BLaER1 treated with 17β-estradiol and CSF1 and Interleukin-3, amounts not matched to agents 10 nM and 100 nM (cell line): Measurements from ENCODE around the gene ANKRD40.

Experiments
- H3K27ac ChIP-seq, 11 experiments: shearing (Covaris generic); formaldehyde crosslinking; 2 replicates each; pipeline ENCODE4 v1.8.1; 2022
- H3K27me3 ChIP-seq, 11 experiments: shearing (Covaris generic); formaldehyde crosslinking; 2 replicates each; pipeline ENCODE4 v1.8.1; 2022
- H3K36me3 ChIP-seq, 11 experiments: shearing (Covaris generic); formaldehyde crosslinking; 2 replicates each; pipeline ENCODE4 v1.8.1; 2022
- H3K4me1 ChIP-seq, 10 experiments: shearing (Covaris generic); formaldehyde crosslinking; 2 replicates each; pipeline ENCODE4 v1.8.1; 2022
- H3K4me2 ChIP-seq, 11 experiments: shearing (Covaris generic); formaldehyde crosslinking; 2 replicates each; pipeline ENCODE4 v1.8.1; 2022
- H3K4me3 ChIP-seq, 10 experiments: shearing (Covaris generic); formaldehyde crosslinking; 2 replicates each; pipeline ENCODE4 v1.8.1; 2022
- H3K9ac ChIP-seq, 11 experiments: shearing (Covaris generic); formaldehyde crosslinking; 2 replicates each; pipeline ENCODE4 v1.8.1; 2022
- H3K9me3 ChIP-seq, 11 experiments: shearing (Covaris generic); formaldehyde crosslinking; replicated peaks in 1 of 11; 2 replicates each; pipeline ENCODE4 v1.8.1; 2022
- H4K20me1 ChIP-seq, 11 experiments: shearing (Covaris generic); formaldehyde crosslinking; 2 replicates each; pipeline ENCODE4 v1.8.1; 2022
- Cebpa-rat ChIP-seq, 11 experiments: shearing (Covaris generic); IDR thresholded peaks; 2 replicates each; pipeline ENCODE4 v1.8.1; 2022

Gene ANKRD40

GRCh38 chr17:50686494-50687199 lies 21.1 kb downstream of the ANKRD40 start:
- H3K4me3 ChIP-seq, result no peak overlapping the region
- H4K20me1 ChIP-seq, result peaks cover 0 to 23% (median 0%) of the 10 kb centered on the region in 11 experiments; a peak in 3 of 22 replicates
- no peak for TF ChIP-seq Cebpa-rat (IDR thresholded peaks at IDR 0.05)
- H3K4me1 ChIP-seq, result peaks cover 14 to 27% (median 18%) of the 10 kb centered on the region in 10 experiments
- H3K36me3 ChIP-seq, result peaks cover 0 to 4% (median 1%) of the 10 kb centered on the region in 11 experiments; a peak in 8 of 22 replicates
- no peak overlapping the region for H3K4me2 ChIP-seq
- no peaks in the 10 kb centered on the region for H3K27me3 ChIP-seq
- H3K9me3 ChIP-seq, result no peaks in the 10 kb centered on the region
- no peak overlapping the region for H3K9ac ChIP-seq
- no peak overlapping the region for H3K27ac ChIP-seq

DNA sequence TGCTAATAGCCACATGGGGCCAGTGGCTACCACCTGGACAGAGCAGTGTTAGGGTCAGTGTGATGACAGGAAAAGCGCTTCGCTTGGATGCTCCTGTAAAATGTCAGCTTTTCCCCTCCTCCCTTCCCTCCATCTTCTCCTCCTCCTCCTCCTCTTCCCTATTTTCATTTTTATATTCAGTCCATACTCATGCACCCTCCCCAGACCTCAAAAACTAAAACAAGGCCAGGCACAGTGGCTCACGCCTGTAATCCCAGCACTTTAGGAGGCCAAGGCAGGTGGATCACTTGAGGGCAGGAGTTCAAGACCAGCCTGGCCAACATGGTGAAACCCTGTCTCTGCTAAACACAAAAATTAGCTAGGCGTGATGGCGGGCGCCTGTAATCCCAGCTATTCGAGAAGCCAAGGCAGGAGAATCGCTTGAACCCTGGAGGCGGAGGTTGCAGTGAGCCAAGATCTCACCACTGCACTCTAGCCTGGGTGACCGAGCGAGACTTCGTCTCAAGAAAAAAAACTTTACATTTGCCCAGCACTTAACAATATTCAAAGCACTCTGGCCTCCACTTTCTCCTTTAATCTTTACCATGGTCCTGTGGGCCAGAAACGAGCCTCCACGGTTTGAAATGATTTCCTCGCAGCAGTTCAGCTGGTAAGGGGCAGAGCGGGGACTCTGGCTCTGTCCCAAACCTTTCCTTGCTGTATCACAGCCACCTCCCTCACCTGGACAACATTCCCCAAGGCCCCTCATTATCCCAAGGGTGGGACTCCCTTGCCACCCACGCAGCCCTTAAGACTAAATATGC lies 21.8 kb downstream of the ANKRD40 start:
- Histone ChIP-seq H3K4me3 (no peak overlapping the region), H3K4me2 (no peak overlapping the region), H3K36me3 (no peaks in the 10 kb centered on the region; a peak in 1 of 22 replicates), H4K20me1 (peaks cover 0 to 21% (median 0%) of the 10 kb centered on the region in 11 experiments; a peak in 2 of 22 replicates), H3K9ac (no peak overlapping the region), H3K27me3 (no peaks in the 10 kb centered on the region), H3K9me3 (no peaks in the 10 kb centered on the region), H3K4me1 (peaks cover 14 to 35% (median 23%) of the 10 kb centered on the region in 10 experiments), H3K27ac (no peak overlapping the region)
- TF ChIP-seq Cebpa-rat (IDR thresholded peaks at IDR 0.05), result no peak

GRCh38 chr17:50685334-50685665 lies 22.4 kb downstream of the ANKRD40 start:
- Histone ChIP-seq H3K4me2 (no peak overlapping the region), H3K4me3 (no peak overlapping the region), H3K9me3 (no peaks in the 10 kb centered on the region), H3K36me3 (no peaks in the 10 kb centered on the region), H3K27me3 (no peaks in the 10 kb centered on the region), H4K20me1 (peaks cover 0 to 15% (median 0%) of the 10 kb centered on the region in 11 experiments; a peak in 2 of 22 replicates), H3K9ac (no peak overlapping the region), H3K27ac (no peak overlapping the region), H3K4me1 (peaks cover 14 to 37% (median 22%) of the 10 kb centered on the region in 10 experiments)
- TF ChIP-seq Cebpa-rat (IDR thresholded peaks at IDR 0.05), result no peak

DNA sequence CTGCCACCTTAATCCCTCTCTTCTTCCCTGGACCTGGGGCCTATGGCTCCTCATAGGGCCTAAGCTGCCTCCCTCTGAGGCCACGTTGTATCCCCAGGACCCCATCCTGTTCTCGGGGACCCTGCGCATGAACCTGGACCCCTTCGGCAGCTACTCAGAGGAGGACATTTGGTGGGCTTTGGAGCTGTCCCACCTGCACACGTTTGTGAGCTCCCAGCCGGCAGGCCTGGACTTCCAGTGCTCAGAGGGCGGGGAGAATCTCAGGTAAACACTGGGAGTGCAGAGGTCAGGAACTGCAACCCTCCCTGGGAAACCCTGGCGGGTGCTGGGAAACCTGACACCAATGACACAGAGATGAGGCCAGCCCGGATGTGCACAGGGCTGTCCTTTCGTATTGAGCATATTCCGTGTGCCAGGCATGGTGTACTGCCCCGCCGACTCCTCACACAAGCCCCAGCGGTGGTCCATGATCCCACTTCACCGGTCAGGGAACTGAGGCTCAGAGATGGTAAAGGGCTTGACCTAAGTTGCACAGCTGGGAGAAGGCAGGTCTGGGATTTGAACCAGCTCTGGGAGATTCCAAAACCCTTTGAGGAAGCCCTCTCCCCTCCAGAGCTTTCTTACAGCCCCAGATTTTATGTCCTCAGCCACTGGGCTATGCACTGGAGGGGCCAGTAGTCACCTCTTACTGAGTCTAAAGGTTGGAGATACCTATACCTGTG lies 22.9 kb downstream of the ANKRD40 start:
- no peaks in the 10 kb centered on the region for H3K27me3 ChIP-seq
- H3K9ac ChIP-seq, result no peak overlapping the region
- no peak overlapping the region for H3K4me2 ChIP-seq
- H3K27ac ChIP-seq, result no peak overlapping the region
- H4K20me1 ChIP-seq, result peaks cover 0 to 11% (median 0%) of the 10 kb centered on the region in 11 experiments; a peak in 2 of 22 replicates
- no peaks in the 10 kb centered on the region for H3K9me3 ChIP-seq
- peaks cover 10 to 34% (median 19%) of the 10 kb centered on the region in 10 experiments for H3K4me1 ChIP-seq
- no peak for TF ChIP-seq Cebpa-rat (IDR thresholded peaks at IDR 0.05)
- no peaks in the 10 kb centered on the region for H3K36me3 ChIP-seq
- no peak overlapping the region for H3K4me3 ChIP-seq

DNA sequence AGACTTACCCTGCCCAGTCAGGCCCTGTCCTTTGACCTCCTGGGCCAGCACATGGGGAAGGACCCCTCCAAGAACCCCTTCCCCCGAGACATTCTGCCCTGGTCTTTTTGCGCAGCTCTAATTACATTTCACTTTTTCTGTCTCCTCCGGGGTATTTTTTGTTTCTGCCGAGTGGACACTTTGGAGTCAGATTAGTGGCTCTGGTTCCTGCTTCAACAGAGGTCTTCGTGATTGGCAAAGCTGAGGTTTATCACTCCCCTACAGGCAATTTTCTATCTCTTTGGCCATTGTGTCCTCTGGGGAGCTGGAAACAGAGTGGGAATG lies 23.5 kb downstream of the ANKRD40 start:
- H3K27me3 ChIP-seq, result no peaks in the 10 kb centered on the region
- no peak overlapping the region for H3K4me2 ChIP-seq
- H3K4me1 ChIP-seq, result peaks cover 5 to 29% (median 13%) of the 10 kb centered on the region in 10 experiments
- no peaks in the 10 kb centered on the region for H3K36me3 ChIP-seq
- H3K9me3 ChIP-seq, result no peaks in the 10 kb centered on the region
- no peak overlapping the region for H3K9ac ChIP-seq
- no peak overlapping the region for H3K27ac ChIP-seq
- H3K4me3 ChIP-seq, result no peak overlapping the region
- H4K20me1 ChIP-seq, result peaks cover 0 to 6% (median 0%) of the 10 kb centered on the region in 11 experiments; a peak in 2 of 22 replicates
- TF ChIP-seq Cebpa-rat (IDR thresholded peaks at IDR 0.05), result no peak

DNA sequence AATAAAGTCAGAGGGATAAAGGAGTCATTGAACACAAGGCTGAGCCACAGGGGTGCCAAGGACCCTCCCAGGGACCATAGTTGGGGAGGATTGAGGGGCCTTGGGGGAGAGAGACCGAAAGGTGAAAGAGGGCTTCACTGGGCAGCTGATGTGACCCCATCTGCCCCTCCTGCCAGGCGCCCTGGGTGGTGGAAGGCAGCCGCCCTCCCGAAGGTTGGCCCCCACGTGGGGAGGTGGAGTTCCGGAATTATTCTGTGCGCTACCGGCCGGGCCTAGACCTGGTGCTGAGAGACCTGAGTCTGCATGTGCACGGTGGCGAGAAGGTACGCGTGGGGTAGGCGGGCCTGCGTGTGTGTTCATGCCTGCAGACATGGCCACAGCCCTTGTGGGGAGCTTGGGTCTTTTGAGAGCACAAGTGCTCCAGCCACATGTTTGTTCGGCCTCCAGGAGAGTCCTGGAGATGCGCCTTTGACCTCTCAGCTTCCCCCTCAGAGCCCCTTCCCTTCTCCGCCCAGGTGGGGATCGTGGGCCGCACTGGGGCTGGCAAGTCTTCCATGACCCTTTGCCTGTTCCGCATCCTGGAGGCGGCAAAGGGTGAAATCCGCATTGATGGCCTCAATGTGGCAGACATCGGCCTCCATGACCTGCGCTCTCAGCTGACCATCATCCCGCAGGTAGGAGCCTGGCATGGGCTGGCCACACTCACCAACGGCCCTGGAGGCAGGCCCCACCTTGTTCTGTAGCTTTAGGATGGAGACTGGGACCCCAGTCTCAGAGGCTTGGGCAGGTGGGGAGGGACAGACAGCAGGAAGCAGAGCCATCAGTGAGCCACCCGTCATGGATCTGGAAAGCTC lies 24.1 kb downstream of the ANKRD40 start:
- Histone ChIP-seq H3K36me3 (no peaks in the 10 kb centered on the region), H3K4me2 (no peak overlapping the region), H3K27ac (no peak overlapping the region), H3K4me1 (peaks cover 0 to 23% (median 7%) of the 10 kb centered on the region in 10 experiments; a peak in 13 of 20 replicates), H3K27me3 (no peaks in the 10 kb centered on the region), H3K9ac (no peak overlapping the region), H3K4me3 (no peak overlapping the region), H4K20me1 (peaks cover 0 to 5% (median 0%) of the 10 kb centered on the region in 11 experiments; a peak in 1 of 22 replicates), H3K9me3 (no peaks in the 10 kb centered on the region)
- TF ChIP-seq Cebpa-rat (IDR thresholded peaks at IDR 0.05), result no peak

DNA sequence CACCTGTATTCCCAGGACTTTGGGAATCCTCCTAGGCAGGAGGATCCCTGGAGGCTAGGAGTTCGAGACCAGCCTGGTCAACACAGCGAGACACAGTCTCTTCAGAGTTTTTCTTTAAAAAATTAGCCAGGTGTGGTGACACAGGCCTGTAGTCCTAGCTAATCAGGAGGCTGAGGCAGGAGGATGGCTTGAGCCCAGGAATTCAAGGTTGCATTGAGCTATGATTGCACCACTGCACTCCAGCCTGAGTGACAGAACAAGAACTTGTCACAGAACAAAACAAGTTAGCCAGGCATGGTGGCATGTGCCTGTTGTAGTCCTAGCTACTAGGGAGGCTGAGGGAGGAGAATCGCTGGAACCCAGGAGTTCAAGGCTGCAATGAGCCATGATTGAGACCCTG lies 24.8 kb downstream of the ANKRD40 start:
- no peak overlapping the region for H3K27ac ChIP-seq

GRCh38 chr17:50682441-50682840 lies 25.3 kb downstream of the ANKRD40 start:
- Histone ChIP-seq H3K9me3 (no peaks in the 10 kb centered on the region), H3K36me3 (no peaks in the 10 kb centered on the region), H3K4me1 (peaks cover 0 to 19% (median 2%) of the 10 kb centered on the region in 10 experiments; a peak in 10 of 20 replicates), H4K20me1 (0 out of 22 replicates have a peak, but pooled peaks cover 0 to 5% (median 0%) of the 10 kb centered on the region in 11 experiments), H3K4me3 (no peak overlapping the region), H3K27me3 (no peaks in the 10 kb centered on the region), H3K9ac (no peak overlapping the region), H3K4me2 (no peak overlapping the region), H3K27ac (no peak overlapping the region)
- no peak for TF ChIP-seq Cebpa-rat (IDR thresholded peaks at IDR 0.05)

More for the DNA sequence above, 24.8 kb downstream of the ANKRD40 start:
- Histone ChIP-seq H3K27me3 (no peaks in the 10 kb centered on the region), H3K4me1 (peaks cover 0 to 19% (median 2%) of the 10 kb centered on the region in 10 experiments; a peak in 10 of 20 replicates), H3K9ac (no peak overlapping the region), H3K9me3 (no peaks in the 10 kb centered on the region), H3K4me2 (no peak overlapping the region), H3K36me3 (no peaks in the 10 kb centered on the region), H3K4me3 (no peak overlapping the region), H4K20me1 (0 out of 22 replicates have a peak, but pooled peaks cover 0 to 5% (median 0%) of the 10 kb centered on the region in 11 experiments)
- TF ChIP-seq Cebpa-rat (IDR thresholded peaks at IDR 0.05), result no peak
